Measurements from ENCODE around the gene HSF4. TPM values are rescaled to one million over a fixed set of nuclear protein-coding genes. Genes with fewer than 3 reads are reported as not detected.

HSF4 gene
- total RNA-seq, 1 donor, result 5.8 TPM

DNA sequence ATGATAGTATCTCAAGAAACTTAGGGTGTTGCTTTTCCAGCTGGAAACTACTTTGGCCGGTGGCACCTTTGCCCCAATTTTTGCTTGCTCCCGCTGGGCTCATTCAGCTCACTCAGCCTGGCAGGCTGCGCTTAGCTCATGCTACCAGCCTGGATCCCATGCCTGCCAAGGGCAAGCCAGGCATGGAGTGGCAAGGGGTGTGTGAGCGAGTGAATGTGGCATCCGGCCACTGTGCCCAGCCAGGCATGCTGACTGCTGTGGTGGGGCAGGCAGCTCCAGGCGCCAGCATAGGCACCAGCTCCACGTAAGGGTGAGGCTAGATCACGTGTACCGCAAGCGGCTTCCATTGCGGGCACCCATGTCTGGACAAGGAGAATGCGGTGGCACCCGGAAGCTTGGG lies 23.2 kb upstream of the HSF4 start:
- no peaks in the 10 kb centered on the region for H3K27me3 ChIP-seq (ENCODE audit: insufficient read depth, low read length)
- H2AFZ ChIP-seq (ENCODE audit: low read length), result no peak overlapping the region
- no peaks in the 10 kb centered on the region for H3K4me1 ChIP-seq (ENCODE audit: insufficient read depth, low read length)
- H3K36me3 ChIP-seq (ENCODE audit: insufficient read depth, low read length), result peaks cover 74% of the 10 kb centered on the region
- no peaks in the 10 kb centered on the region for H3K79me2 ChIP-seq (ENCODE audit: insufficient read depth, low read length)
- H3K27ac ChIP-seq (ENCODE audit: low read depth, low read length), result no peak overlapping the region
- no peak for DNase-seq (ENCODE audit: insufficient read length, low spot score, missing footprints)
- H3K4me2 ChIP-seq (ENCODE audit: insufficient read depth, low read length), result no peak overlapping the region
- no peaks in the 10 kb centered on the region for H3K9me3 ChIP-seq (ENCODE audit: low read depth, low read length)
- H3K4me3 ChIP-seq (ENCODE audit: insufficient read depth, low read length), result no peak overlapping the region
- TF ChIP-seq, protein P1, sequence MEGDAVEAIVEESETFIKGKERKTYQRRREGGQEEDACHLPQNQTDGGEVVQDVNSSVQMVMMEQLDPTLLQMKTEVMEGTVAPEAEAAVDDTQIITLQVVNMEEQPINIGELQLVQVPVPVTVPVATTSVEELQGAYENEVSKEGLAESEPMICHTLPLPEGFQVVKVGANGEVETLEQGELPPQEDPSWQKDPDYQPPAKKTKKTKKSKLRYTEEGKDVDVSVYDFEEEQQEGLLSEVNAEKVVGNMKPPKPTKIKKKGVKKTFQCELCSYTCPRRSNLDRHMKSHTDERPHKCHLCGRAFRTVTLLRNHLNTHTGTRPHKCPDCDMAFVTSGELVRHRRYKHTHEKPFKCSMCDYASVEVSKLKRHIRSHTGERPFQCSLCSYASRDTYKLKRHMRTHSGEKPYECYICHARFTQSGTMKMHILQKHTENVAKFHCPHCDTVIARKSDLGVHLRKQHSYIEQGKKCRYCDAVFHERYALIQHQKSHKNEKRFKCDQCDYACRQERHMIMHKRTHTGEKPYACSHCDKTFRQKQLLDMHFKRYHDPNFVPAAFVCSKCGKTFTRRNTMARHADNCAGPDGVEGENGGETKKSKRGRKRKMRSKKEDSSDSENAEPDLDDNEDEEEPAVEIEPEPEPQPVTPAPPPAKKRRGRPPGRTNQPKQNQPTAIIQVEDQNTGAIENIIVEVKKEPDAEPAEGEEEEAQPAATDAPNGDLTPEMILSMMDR (IDR thresholded peaks at IDR 0.05; ENCODE audit: extremely low read depth, low read depth, low read length), result no peak
- H4K20me1 ChIP-seq (ENCODE audit: insufficient read depth, low read length), result peaks cover 2% of the 10 kb centered on the region

DNA sequence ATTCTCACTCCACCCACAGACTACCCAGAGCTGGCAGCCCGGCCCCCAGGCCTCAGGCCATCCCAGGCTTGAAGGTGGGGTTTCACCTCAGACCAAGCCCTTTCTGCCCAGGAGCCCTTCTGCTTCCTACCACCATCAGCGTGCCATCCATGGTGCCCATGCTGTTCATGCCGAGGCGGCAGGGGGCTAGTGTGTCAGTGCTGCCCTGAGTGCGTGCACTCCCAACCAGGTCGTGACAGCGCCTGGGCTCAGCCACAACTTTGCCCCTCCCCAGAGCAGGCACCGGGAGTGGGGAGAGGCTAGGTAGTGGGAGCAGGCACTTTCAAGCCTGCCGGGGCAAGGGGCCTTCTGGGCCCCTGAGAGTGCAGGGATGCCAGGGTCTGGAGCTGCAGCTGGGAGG lies 22.2 kb upstream of the HSF4 start:
- Histone ChIP-seq H3K79me2 (ENCODE audit: insufficient read depth, low read length) (no peaks in the 10 kb centered on the region), H2AFZ (ENCODE audit: low read length) (no peak overlapping the region), H3K9me3 (ENCODE audit: low read depth, low read length) (no peaks in the 10 kb centered on the region), H3K27me3 (ENCODE audit: insufficient read depth, low read length) (no peaks in the 10 kb centered on the region), H3K4me2 (ENCODE audit: insufficient read depth, low read length) (no peak overlapping the region), H3K4me3 (ENCODE audit: insufficient read depth, low read length) (no peak overlapping the region), H4K20me1 (ENCODE audit: insufficient read depth, low read length) (peaks cover 2% of the 10 kb centered on the region), H3K4me1 (ENCODE audit: insufficient read depth, low read length) (no peaks in the 10 kb centered on the region), H3K27ac (ENCODE audit: low read depth, low read length) (no peak overlapping the region), H3K36me3 (ENCODE audit: insufficient read depth, low read length) (peaks cover 79% of the 10 kb centered on the region)
- TF ChIP-seq, protein P1 (IDR thresholded peaks at IDR 0.05; ENCODE audit: extremely low read depth, low read depth, low read length), result no peak
- DNase-seq (ENCODE audit: insufficient read length, low spot score, missing footprints), result peak; percentile 19

DNA sequence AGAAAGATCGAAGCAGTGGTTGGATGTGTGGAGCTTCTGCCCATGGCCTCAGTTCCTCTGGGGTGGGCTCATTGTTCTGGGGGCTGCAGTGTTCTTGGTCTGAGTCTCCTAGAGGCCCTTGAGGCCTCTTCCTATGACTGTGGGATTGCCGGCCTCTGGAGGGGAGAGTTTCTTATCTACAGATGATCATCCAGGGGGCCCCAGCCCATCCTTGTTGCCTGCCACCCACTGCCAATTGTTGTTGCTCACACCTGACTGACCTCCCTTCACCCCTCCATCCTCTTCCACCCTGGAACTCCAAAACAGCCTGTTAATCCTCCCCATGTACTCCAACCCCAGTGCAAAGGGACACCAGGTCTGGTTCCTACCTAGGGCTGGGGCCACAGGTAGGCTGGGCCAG lies 19.6 kb upstream of the HSF4 start:
- Histone ChIP-seq H3K9me3 (ENCODE audit: low read depth, low read length) (no peaks in the 10 kb centered on the region), H3K4me2 (ENCODE audit: insufficient read depth, low read length) (no peak overlapping the region), H3K79me2 (ENCODE audit: insufficient read depth, low read length) (peaks cover 6% of the 10 kb centered on the region), H3K27ac (ENCODE audit: low read depth, low read length) (no peak overlapping the region), H3K27me3 (ENCODE audit: insufficient read depth, low read length) (no peaks in the 10 kb centered on the region), H2AFZ (ENCODE audit: low read length) (no peak overlapping the region), H4K20me1 (ENCODE audit: insufficient read depth, low read length) (peaks cover 14% of the 10 kb centered on the region), H3K4me3 (ENCODE audit: insufficient read depth, low read length) (no peak overlapping the region), H3K36me3 (ENCODE audit: insufficient read depth, low read length) (peaks cover 84% of the 10 kb centered on the region), H3K4me1 (ENCODE audit: insufficient read depth, low read length) (no peaks in the 10 kb centered on the region)
- peak; percentile 41 for DNase-seq (ENCODE audit: insufficient read length, low spot score, missing footprints)
- TF ChIP-seq, protein P1 (IDR thresholded peaks at IDR 0.05; ENCODE audit: extremely low read depth, low read depth, low read length), result no peak

DNA sequence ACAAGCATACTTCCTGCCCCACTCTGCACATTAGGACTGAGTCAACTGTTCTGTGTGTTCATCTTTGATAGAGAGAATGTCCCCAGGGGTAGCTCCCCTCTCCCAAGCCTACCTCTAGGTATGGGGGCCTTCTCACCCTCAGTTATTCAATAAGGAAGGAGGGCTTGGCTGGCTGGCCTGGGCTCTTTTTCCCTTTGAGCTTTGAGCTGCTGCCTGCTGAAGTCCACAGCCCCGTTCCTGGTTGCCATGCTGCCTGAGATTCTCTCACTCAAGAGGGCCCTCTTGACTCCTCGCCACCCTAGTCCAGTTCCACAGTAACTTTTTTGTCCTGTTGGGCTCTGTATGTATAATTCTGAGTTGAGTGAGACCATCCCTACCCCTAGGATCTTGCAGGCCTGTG lies 18.8 kb upstream of the HSF4 start:
- Histone ChIP-seq H3K27ac (ENCODE audit: low read depth, low read length) (no peak overlapping the region), H3K9me3 (ENCODE audit: low read depth, low read length) (no peaks in the 10 kb centered on the region), H3K36me3 (ENCODE audit: insufficient read depth, low read length) (peaks cover 76% of the 10 kb centered on the region), H3K4me2 (ENCODE audit: insufficient read depth, low read length) (no peak overlapping the region), H3K4me1 (ENCODE audit: insufficient read depth, low read length) (no peaks in the 10 kb centered on the region), H2AFZ (ENCODE audit: low read length) (no peak overlapping the region), H3K79me2 (ENCODE audit: insufficient read depth, low read length) (peaks cover 9% of the 10 kb centered on the region), H3K27me3 (ENCODE audit: insufficient read depth, low read length) (no peaks in the 10 kb centered on the region), H4K20me1 (ENCODE audit: insufficient read depth, low read length) (peaks cover 14% of the 10 kb centered on the region), H3K4me3 (ENCODE audit: insufficient read depth, low read length) (no peak overlapping the region)
- DNase-seq (ENCODE audit: insufficient read length, low spot score, missing footprints), result peak; percentile 55
- TF ChIP-seq, protein P1 (IDR thresholded peaks at IDR 0.05; ENCODE audit: extremely low read depth, low read depth, low read length), result no peak

Data from osteoblast (primary cell).